H9 (cell line): ENCODE data around the gene KRT81. TPM values are rescaled to one million over a fixed set of nuclear protein-coding genes. Genes with fewer than 3 reads are reported as not detected.

Source experiments
- DNase-seq: peaks from one replicate; pipeline ENCODE4 v3.0.0-alpha.2; 2017
- H2AFZ ChIP-seq: one replicate; pipeline ENCODE4 v1.6.1; 2013; ENCODE audit warnings: mild to moderate bottlenecking, low read length, control low read depth, moderate library complexity
- H2AK5ac ChIP-seq: 2 replicates; pipeline ENCODE4 v1.6.1; 2013; ENCODE audit warnings: low read length, control low read depth, mixed read lengths; ENCODE audit not compliant: insufficient read length
- H2BK120ac ChIP-seq: one replicate; pipeline ENCODE4 v1.6.1; 2013; ENCODE audit warnings: low read depth, mild to moderate bottlenecking, low read length, control low read depth, inconsistent platforms; ENCODE audit not compliant: poor library complexity, severe bottlenecking
- H2BK12ac ChIP-seq: 2 replicates; pipeline ENCODE4 v1.6.1; 2013; ENCODE audit warnings: low read length, control low read depth, mixed read lengths, low read depth; ENCODE audit not compliant: insufficient read length
- H2BK15ac ChIP-seq: 2 replicates; pipeline ENCODE4 v1.6.1; 2013; ENCODE audit warnings: low read depth, low read length, control low read depth
- H2BK20ac ChIP-seq: one replicate; pipeline ENCODE4 v1.6.1; 2013; ENCODE audit warnings: low read depth, mild to moderate bottlenecking, low read length, control low read depth, inconsistent platforms; ENCODE audit not compliant: poor library complexity, severe bottlenecking
- H2BK5ac ChIP-seq: 2 replicates; pipeline ENCODE4 v1.6.1; 2013; ENCODE audit warnings: low read length, control low read depth, mixed read lengths; ENCODE audit not compliant: insufficient read length
- H3K14ac ChIP-seq: 2 replicates; pipeline ENCODE4 v1.6.1; 2013; ENCODE audit warnings: low read length, control low read depth; ENCODE audit not compliant: insufficient read depth
- H3K18ac ChIP-seq: 2 replicates; pipeline ENCODE4 v1.6.1; 2013; ENCODE audit warnings: low read depth, mild to moderate bottlenecking, mixed read lengths, low read length, control low read depth; ENCODE audit not compliant: insufficient read length
- H3K23ac ChIP-seq: 2 replicates; pipeline ENCODE4 v1.6.1; 2013; ENCODE audit warnings: low read length, control low read depth, mixed read lengths, low read depth; ENCODE audit not compliant: insufficient read length
- H3K23me2 ChIP-seq: 2 replicates; pipeline ENCODE4 v1.6.1; 2013; ENCODE audit warnings: low read depth, mild to moderate bottlenecking, mixed read lengths, low read length, control low read depth; ENCODE audit not compliant: insufficient read length, poor library complexity, severe bottlenecking
- H3K27ac ChIP-seq: 2 replicates; pipeline ENCODE4 v1.5.1; 2013; ENCODE audit warnings: low read length, control low read depth, mixed read lengths, low read depth; ENCODE audit not compliant: insufficient read length
- H3K27me3 ChIP-seq: 2 replicates; pipeline ENCODE4 v1.6.1; 2013; ENCODE audit warnings: low read length, control low read depth, inconsistent platforms; ENCODE audit not compliant: insufficient read depth
- H3K4ac ChIP-seq: 2 replicates; pipeline ENCODE4 v1.6.1; 2013; ENCODE audit warnings: low read depth, mild to moderate bottlenecking, control low read depth, inconsistent platforms, low read length, moderate library complexity
- H3K4me1 ChIP-seq: 2 replicates; pipeline ENCODE4 v1.6.1; 2013; ENCODE audit warnings: low read length, control low read depth, inconsistent platforms; ENCODE audit not compliant: insufficient read depth
- H3K4me2 ChIP-seq: 2 replicates; pipeline ENCODE4 v1.6.1; 2013; ENCODE audit warnings: low read length, control low read depth, mixed read lengths; ENCODE audit not compliant: insufficient read length, insufficient read depth
- H3K56ac ChIP-seq: 2 replicates; pipeline ENCODE4 v1.6.1; 2013; ENCODE audit warnings: low read depth, mild to moderate bottlenecking, mixed read lengths, low read length, control low read depth; ENCODE audit not compliant: insufficient read length
- H3K79me1 ChIP-seq: 2 replicates; pipeline ENCODE4 v1.6.1; 2013; ENCODE audit warnings: low read depth, mild to moderate bottlenecking, moderate library complexity, low read length, control low read depth, inconsistent platforms; ENCODE audit not compliant: insufficient read depth, poor library complexity, severe bottlenecking
- H3K79me2 ChIP-seq: 2 replicates; pipeline ENCODE4 v1.6.1; 2013; ENCODE audit warnings: low read length, control low read depth, inconsistent platforms; ENCODE audit not compliant: insufficient read depth
- H3K9ac ChIP-seq: 2 replicates; pipeline ENCODE4 v1.6.1; 2013; ENCODE audit warnings: low read length, control low read depth, mixed read lengths; ENCODE audit not compliant: insufficient read length; ENCODE audit errors: extremely low read depth
- H3K9me3 ChIP-seq: one replicate; pipeline ENCODE4 v1.6.1; 2013; ENCODE audit warnings: low read depth, low read length, inconsistent platforms; ENCODE audit not compliant: control insufficient read depth
- H3T11ph ChIP-seq: one replicate; pipeline ENCODE4 v1.6.1; 2013; ENCODE audit warnings: mild to moderate bottlenecking, low read length, control low read depth, inconsistent platforms
- H4K20me1 ChIP-seq: one replicate; pipeline ENCODE4 v1.6.1; 2013; ENCODE audit not compliant: control insufficient read depth, insufficient read length, insufficient read depth
- H4K5ac ChIP-seq: 2 replicates; pipeline ENCODE4 v1.6.1; 2013; ENCODE audit warnings: low read depth, mild to moderate bottlenecking, mixed read lengths, low read length, control low read depth; ENCODE audit not compliant: insufficient read length
- H4K8ac ChIP-seq: replicated peaks from 2 replicates; pipeline ENCODE4 v1.6.1; 2013; ENCODE audit warnings: low read length, control low read depth, mixed read lengths, low read depth; ENCODE audit not compliant: insufficient read length
- H4K91ac ChIP-seq: 2 replicates; pipeline ENCODE4 v1.6.1; 2013; ENCODE audit warnings: low read depth, mild to moderate bottlenecking, moderate library complexity, mixed read lengths, low read length, control low read depth; ENCODE audit not compliant: insufficient read length
- H3K27ac Mint-ChIP-seq, 3 experiments: 2 replicates in 2 of 3; 3 replicates in 1 of 3; pipeline ENCODE4 v1.8.0; 2020 to 2021; ENCODE audit warnings: mixed read lengths in 3 of 3, mild to moderate bottlenecking in 1 of 3, moderate library complexity in 1 of 3
- H3K27me3 Mint-ChIP-seq: 2 replicates; pipeline ENCODE4 v1.8.0; 2021; ENCODE audit warnings: low read depth, mild to moderate bottlenecking, moderate library complexity, mixed read lengths
- H3K36me3 Mint-ChIP-seq, 3 experiments: 2 replicates in 2 of 3; 3 replicates in 1 of 3; pipeline ENCODE4 v1.8.0; 2020 to 2021; ENCODE audit warnings: low read depth in 3 of 3, mixed read lengths in 3 of 3; ENCODE audit not compliant: insufficient read depth in 1 of 3
- H3K4me1 Mint-ChIP-seq, 2 experiments: 2 replicates each; pipeline ENCODE4 v1.8.0; 2020; ENCODE audit warnings: mixed read lengths in 2 of 2
- H3K4me3 Mint-ChIP-seq, 2 experiments: 2 replicates in 1 of 2; 3 replicates in 1 of 2; pipeline ENCODE4 v1.8.0; 2020 to 2021; ENCODE audit warnings: mild to moderate bottlenecking in 2 of 2, mixed read lengths in 2 of 2, moderate library complexity in 1 of 2
- H3K9me3 Mint-ChIP-seq, 2 experiments: 2 replicates in 1 of 2; 3 replicates in 1 of 2; pipeline ENCODE4 v1.8.0; 2020; ENCODE audit warnings: mild to moderate bottlenecking in 2 of 2, mixed read lengths in 2 of 2, moderate library complexity in 1 of 2
- CTCF ChIP-seq: fragments of 200-600 bp; sonication (generic); conservative IDR thresholded peaks from 3 replicates; pipeline ENCODE4 v1.8.0; 2021; ENCODE audit warnings: antibody characterized with exemption, mild to moderate bottlenecking
- WGBS: extraction: QIAGEN DNeasy Blood & Tissue Kit; methylation state at CpG from one replicate; pipeline ENCODE4 v1.1.7; 2013; ENCODE audit warnings: missing lambda C conversion rate, low lambda C conversion rate, mixed read lengths; ENCODE audit not compliant: insufficient read length; ENCODE audit errors: extremely low coverage; 5-methylcytosine and 5-hydroxymethylcytosine counted together
- total RNA-seq: library from RNA; stranded (reverse); gene quantifications from 2 replicates; pipeline ENCODE4 v1.2.1, GENCODE V29; 2021

Gene KRT81
- total RNA-seq, 1 experiment from 2014 or later: not detected

- H3K4me3 Mint-ChIP-seq: no peak overlapping the region
- no peaks in the 10 kb centered on the region for H3K23me2 ChIP-seq
- H3K79me2 ChIP-seq: no peaks in the 10 kb centered on the region
- no peak overlapping the region for H2AFZ ChIP-seq
- H4K20me1 ChIP-seq: no peaks in the 10 kb centered on the region
- H3K18ac ChIP-seq: no peak overlapping the region
- H3K27ac Mint-ChIP-seq: peak overlapping the region; percentile 52 to 66 (median 58); a peak in 4 of 7 replicates
- H3K9me3 Mint-ChIP-seq: no peaks in the 10 kb centered on the region
- H3K27ac ChIP-seq: no peak overlapping the region
- H3K56ac ChIP-seq: no peak overlapping the region
- no peak overlapping the region for H3T11ph ChIP-seq
- no peak overlapping the region for H4K8ac ChIP-seq
- H4K5ac ChIP-seq: no peak overlapping the region
- peaks cover 27 to 31% of the 10 kb centered on the region in 2 experiments for H3K4me1 Mint-ChIP-seq
- H3K9me3 ChIP-seq: no peaks in the 10 kb centered on the region
- H3K4me2 ChIP-seq: no peak overlapping the region
- H3K27me3 Mint-ChIP-seq: peaks cover 27% of the 10 kb centered on the region
- no peak overlapping the region; the same call in 1 of the 2 replicates for H3K14ac ChIP-seq
- no peak for TF ChIP-seq CTCF
- no CpG with 5 or more reads among the region's 12 CpGs for WGBS
- peaks cover 5% of the 10 kb centered on the region; the same call in 1 of the 2 replicates for H3K4me1 ChIP-seq
- DNase-seq: no peak
- no peak overlapping the region for H2BK5ac ChIP-seq
- H2BK15ac ChIP-seq: no peak overlapping the region
- no peaks in the 10 kb centered on the region for H3K79me1 ChIP-seq
- H2BK120ac ChIP-seq: no peak overlapping the region
- no peak overlapping the region for H2AK5ac ChIP-seq
- H2BK12ac ChIP-seq: no peak overlapping the region
- no peak overlapping the region for H3K9ac ChIP-seq
- H3K36me3 Mint-ChIP-seq: peaks cover 0 to 25% (median 2%) of the 10 kb centered on the region in 3 experiments; a peak in 3 of 7 replicates
- no peak overlapping the region for H3K4ac ChIP-seq
- H3K27me3 ChIP-seq: no peaks in the 10 kb centered on the region; the same call in 1 of the 2 replicates
- H2BK20ac ChIP-seq: no peak overlapping the region
- no peak overlapping the region for H4K91ac ChIP-seq
- no peak overlapping the region for H3K23ac ChIP-seq
These were observed 47.3 kb downstream of the KRT81 start for GRCh38 chr12:52243856-52244614.
